Measurements from ENCODE around the gene TNKS2. TPM values are rescaled to one million over a fixed set of nuclear protein-coding genes. Genes with fewer than 3 reads are reported as not detected.

TNKS2 gene
- total RNA-seq, 1 experiment from 2014 or later = 25.4 TPM

DNA sequence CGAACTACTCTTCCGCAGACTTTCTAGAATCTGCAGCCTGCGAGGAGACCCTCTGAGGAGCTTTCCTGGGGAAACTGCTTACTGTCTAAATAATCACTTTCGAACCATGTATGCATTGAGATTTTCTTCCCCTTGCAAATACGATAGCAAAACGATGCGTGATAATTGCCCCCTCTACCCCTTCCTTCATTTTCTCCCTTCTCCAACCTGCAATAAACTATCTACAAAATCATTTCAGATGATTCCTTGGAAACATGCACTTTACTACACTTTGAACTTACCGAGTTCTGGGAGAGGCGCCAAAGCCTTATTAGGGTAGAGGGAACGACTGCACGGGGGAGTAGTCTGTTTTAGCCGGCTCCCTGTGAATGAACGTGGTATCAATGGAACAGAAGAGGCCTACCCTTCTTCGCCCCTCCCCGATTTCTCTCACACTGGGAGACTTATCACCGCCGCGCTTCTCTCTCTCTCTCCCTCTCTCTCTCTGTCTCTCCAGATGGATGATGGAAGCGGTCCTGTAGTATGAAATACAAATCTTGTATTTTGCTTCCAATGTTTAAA is 111.0 kb downstream of the TNKS2 start, which contains the start of gene FGFBP3:
Gene FGFBP3 (minus strand): TSS at position 370 of the 561 bp plus-strand sequence. CDS start 517 bp downstream, outside the sequence.
- no peaks in the 10 kb centered on the region; the same call in 1 of the 2 replicates for H3K36me3 ChIP-seq (ENCODE audit: low read depth)
- no TSS peak for BruUV-seq (replicated peaks)
- no peak within 1 kb of the TSS for H3K27ac ChIP-seq
- POLR2A ChIA-PET (ENCODE audit: unreplicated experiment) = interaction anchor here (0.6 kb wide), 1 partner anchor 22 kb away, joined by 4 read pairs; no protein-coding TSS in a partner anchor
- H3K79me2 ChIP-seq (ENCODE audit: low read depth) = no peaks in the 10 kb centered on the region
- peak; percentile 8 to 40 for DNase-seq
- TF ChIP-seq, protein P1, sequence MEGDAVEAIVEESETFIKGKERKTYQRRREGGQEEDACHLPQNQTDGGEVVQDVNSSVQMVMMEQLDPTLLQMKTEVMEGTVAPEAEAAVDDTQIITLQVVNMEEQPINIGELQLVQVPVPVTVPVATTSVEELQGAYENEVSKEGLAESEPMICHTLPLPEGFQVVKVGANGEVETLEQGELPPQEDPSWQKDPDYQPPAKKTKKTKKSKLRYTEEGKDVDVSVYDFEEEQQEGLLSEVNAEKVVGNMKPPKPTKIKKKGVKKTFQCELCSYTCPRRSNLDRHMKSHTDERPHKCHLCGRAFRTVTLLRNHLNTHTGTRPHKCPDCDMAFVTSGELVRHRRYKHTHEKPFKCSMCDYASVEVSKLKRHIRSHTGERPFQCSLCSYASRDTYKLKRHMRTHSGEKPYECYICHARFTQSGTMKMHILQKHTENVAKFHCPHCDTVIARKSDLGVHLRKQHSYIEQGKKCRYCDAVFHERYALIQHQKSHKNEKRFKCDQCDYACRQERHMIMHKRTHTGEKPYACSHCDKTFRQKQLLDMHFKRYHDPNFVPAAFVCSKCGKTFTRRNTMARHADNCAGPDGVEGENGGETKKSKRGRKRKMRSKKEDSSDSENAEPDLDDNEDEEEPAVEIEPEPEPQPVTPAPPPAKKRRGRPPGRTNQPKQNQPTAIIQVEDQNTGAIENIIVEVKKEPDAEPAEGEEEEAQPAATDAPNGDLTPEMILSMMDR (conservative IDR thresholded peaks at IDR 0.05) = no peak
- TF ChIP-seq EZH2 (IDR thresholded peaks at IDR 0.05; ENCODE audit: low read depth) = no peak
- CTCF ChIA-PET = no interaction called here
- H3K9me3 ChIP-seq (ENCODE audit: insufficient read depth, low read depth) = no peaks in the 10 kb centered on the region
- no peaks in the 10 kb centered on the region for H4K20me1 ChIP-seq (ENCODE audit: insufficient read depth)
- peaks cover 7% of the 10 kb centered on the region for H3K4me1 ChIP-seq (replicated peaks; ENCODE audit: insufficient read depth)
- H3K4me3 ChIP-seq = peak within 1 kb of the TSS; percentile 72
- no peaks in the 10 kb centered on the region for H3K9me2 ChIP-seq (ENCODE audit: insufficient read depth)
- H3K27me3 ChIP-seq (ENCODE audit: insufficient read depth, low read depth) = no peaks in the 10 kb centered on the region
- intact Hi-C loops (cut with micrococcal nuclease; ENCODE audit: unreplicated experiment) = loop anchor here (1.0 to 5.0 kb wide), 3 partner anchors 52 to 611 kb away; no protein-coding TSS in a partner anchor
- H2AFZ ChIP-seq = peak within 1 kb of the TSS; percentile 91
- peaks cover 7% of the 10 kb centered on the region; the same call in 1 of the 2 replicates for H3F3A ChIP-seq (ENCODE audit: insufficient read depth, low read depth)
- H3K4me2 ChIP-seq = peak within 1 kb of the TSS; percentile 94

- Histone ChIP-seq H3K4me3 (no peak overlapping the region), H3K4me1 (replicated peaks; ENCODE audit: insufficient read depth) (peaks cover 7% of the 10 kb centered on the region), H3K27ac (no peak overlapping the region), H3K4me2 (no peak overlapping the region), H3K9me2 (ENCODE audit: insufficient read depth) (no peaks in the 10 kb centered on the region), H2AFZ (no peak overlapping the region), H3K27me3 (ENCODE audit: insufficient read depth, low read depth) (no peaks in the 10 kb centered on the region), H3K36me3 (ENCODE audit: low read depth) (no peaks in the 10 kb centered on the region; the same call in 1 of the 2 replicates), H3K9me3 (ENCODE audit: insufficient read depth, low read depth) (no peaks in the 10 kb centered on the region), H3F3A (ENCODE audit: insufficient read depth, low read depth) (peaks cover 7% of the 10 kb centered on the region; the same call in 1 of the 2 replicates), H3K79me2 (ENCODE audit: low read depth) (no peaks in the 10 kb centered on the region), H4K20me1 (ENCODE audit: insufficient read depth) (no peaks in the 10 kb centered on the region)
- intact Hi-C loops (cut with micrococcal nuclease; ENCODE audit: unreplicated experiment) = loop anchor here (10.0 kb wide), 2 partner anchors 524 to 1026 kb away; no protein-coding TSS in a partner anchor
- CTCF ChIA-PET = interaction anchor here (0.6 kb wide), 1 partner anchor 149 kb away, joined by 3 read pairs; no protein-coding TSS in a partner anchor
- BruUV-seq (replicated peaks) = no TSS peak
- no peak for DNase-seq
- TF ChIP-seq, protein P1 (conservative IDR thresholded peaks at IDR 0.05) = no peak
- no peak for TF ChIP-seq EZH2 (IDR thresholded peaks at IDR 0.05; ENCODE audit: low read depth)
- POLR2A ChIA-PET (ENCODE audit: unreplicated experiment) = no interaction called here
Measured at GRCh38 chr10:91910467-91910866, 112.2 kb downstream of the TNKS2 start.

Other genes starting within 250 kb of the TNKS2 start
- 1.5 and 1.8 TPM in 2 replicates for gene PPP1R3C, start 165.4 kb upstream of the TNKS2 start, total RNA-seq (2021)
- gene FGFBP3, start 111.1 kb downstream of the TNKS2 start, total RNA-seq (2021) = 0.68 and 1.0 TPM in 2 replicates
- gene BTAF1, start 125.3 kb downstream of the TNKS2 start, total RNA-seq (2021) = 16.7 and 19.0 TPM in 2 replicates